Measurements from ENCODE around the gene SEC14L3. TPM values are rescaled to one million over a fixed set of nuclear protein-coding genes. Genes with fewer than 3 reads are reported as not detected.

SEC14L3 gene
- total RNA-seq, 1 donor from 2014 or later = not detected

DNA sequence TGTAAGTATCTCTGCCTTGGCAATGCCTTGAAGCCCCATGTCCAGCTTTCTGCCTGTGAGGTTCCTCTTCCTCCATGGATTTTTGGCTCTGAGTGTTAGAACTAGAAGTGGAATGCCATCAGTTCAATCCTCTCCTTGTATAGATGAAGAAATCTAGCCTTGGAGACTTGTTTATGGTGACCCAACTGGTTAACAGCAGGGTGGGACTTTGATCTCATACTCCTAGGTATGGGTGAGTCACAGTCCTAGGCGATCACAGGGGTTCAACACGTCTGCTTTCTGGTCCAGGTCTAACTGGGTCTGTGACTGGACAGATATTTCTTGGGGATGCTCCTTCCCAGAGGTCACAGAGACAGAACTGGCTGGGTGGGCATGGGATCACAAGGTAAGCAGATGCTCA, 55.4 kb downstream of the SEC14L3 start:
- intact Hi-C loops (cut with DNase I) = no loop called here
- Histone ChIP-seq H3K4me1 (peaks cover 5% of the 10 kb centered on the region), H3K36me3 (peaks cover 0 to 62% of the 10 kb centered on the region in 2 donors), H3K27ac (no peak overlapping the region), H3K4me3 (no peak overlapping the region), H3K27me3 (no peaks in the 10 kb centered on the region), H3K9me3 (no peaks in the 10 kb centered on the region)
- DNase-seq (ENCODE audit: extremely low spot score in 2 of 2) = no peak
- TF ChIP-seq, protein P1, sequence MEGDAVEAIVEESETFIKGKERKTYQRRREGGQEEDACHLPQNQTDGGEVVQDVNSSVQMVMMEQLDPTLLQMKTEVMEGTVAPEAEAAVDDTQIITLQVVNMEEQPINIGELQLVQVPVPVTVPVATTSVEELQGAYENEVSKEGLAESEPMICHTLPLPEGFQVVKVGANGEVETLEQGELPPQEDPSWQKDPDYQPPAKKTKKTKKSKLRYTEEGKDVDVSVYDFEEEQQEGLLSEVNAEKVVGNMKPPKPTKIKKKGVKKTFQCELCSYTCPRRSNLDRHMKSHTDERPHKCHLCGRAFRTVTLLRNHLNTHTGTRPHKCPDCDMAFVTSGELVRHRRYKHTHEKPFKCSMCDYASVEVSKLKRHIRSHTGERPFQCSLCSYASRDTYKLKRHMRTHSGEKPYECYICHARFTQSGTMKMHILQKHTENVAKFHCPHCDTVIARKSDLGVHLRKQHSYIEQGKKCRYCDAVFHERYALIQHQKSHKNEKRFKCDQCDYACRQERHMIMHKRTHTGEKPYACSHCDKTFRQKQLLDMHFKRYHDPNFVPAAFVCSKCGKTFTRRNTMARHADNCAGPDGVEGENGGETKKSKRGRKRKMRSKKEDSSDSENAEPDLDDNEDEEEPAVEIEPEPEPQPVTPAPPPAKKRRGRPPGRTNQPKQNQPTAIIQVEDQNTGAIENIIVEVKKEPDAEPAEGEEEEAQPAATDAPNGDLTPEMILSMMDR (IDR thresholded peaks at IDR 0.05) = no peak
- TF ChIP-seq POLR2AphosphoS5 (IDR thresholded peaks at IDR 0.05; ENCODE audit: insufficient read depth in 1 of 2, low read depth in 1 of 2) (no peak), POLR2A (IDR thresholded peaks at IDR 0.05) (no peak)

DNA sequence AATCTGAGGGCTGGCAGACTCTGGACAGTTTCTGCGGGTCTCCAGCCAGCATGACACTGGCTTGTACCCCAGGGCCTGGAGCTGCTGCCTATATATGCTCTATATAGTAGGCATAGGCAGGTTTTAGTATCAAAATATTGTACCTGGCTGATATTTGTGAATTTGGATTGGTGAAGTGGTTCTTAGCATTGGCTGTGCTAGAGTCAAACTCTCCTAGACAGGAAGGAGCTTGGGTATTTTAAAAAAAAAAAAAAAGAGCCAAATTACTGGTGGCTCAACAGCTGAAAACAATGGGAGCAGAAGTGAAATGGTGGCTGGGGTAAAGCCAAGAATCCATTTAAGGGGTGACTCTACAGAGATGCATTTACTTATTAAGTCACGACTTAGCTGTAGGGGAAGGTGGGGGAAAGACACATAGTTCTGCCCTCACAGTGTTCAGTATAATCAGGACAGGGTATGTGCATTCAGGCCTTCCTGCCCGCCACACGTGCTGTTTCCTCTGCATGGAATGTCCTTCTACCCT, 57.2 kb downstream of the SEC14L3 start:
- H3K36me3 ChIP-seq = peaks cover 0 to 63% of the 10 kb centered on the region in 2 donors
- intact Hi-C loops (cut with DNase I) = no loop called here
- no peak for TF ChIP-seq POLR2A (IDR thresholded peaks at IDR 0.05)
- TF ChIP-seq, protein P1 (IDR thresholded peaks at IDR 0.05) = no peak
- TF ChIP-seq POLR2AphosphoS5 (IDR thresholded peaks at IDR 0.05; ENCODE audit: insufficient read depth in 1 of 2, low read depth in 1 of 2) = no peak

DNA sequence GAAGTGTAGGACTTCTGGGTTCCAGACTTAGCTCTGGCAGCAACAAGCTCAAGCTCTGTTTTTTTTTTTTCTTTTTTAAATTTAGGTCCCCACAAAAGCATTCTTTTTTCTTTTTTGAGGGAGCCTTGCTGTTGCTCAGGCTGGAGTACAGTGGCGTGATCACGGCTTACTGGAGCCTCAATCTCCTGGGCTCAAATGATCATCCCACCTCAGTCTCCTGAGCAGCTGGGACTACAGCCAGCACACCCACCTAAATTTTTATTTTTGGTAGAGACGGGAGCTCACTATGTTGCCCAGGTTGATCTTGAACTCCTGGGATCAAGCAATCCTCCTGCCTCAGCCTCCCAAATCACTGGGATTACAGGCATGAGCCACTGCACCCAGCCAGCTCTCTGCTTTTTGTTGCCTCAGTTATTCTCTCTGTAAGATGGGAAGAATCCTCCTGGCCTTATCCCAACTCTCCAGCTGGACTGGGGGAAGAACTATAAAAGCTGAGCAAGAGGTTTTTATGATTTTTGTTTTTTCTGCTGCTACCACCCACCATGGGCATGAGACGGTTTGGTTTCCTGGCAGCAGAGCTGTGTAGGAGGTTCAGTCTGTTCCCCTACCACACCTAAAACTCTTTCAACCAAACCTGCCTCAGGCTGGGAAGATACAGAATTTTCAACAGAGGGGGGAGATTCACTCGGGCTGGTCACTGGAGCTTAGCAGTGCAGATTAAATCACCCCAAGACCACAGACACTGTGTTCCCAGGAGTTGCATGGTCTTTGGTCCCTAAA, 57.9 kb downstream of the SEC14L3 start:
- no peak overlapping the region for H3K4me3 ChIP-seq
- intact Hi-C loops (cut with DNase I) = no loop called here
- no peaks in the 10 kb centered on the region for H3K4me1 ChIP-seq
- no peak for TF ChIP-seq POLR2A (IDR thresholded peaks at IDR 0.05)
- TF ChIP-seq, protein P1 (IDR thresholded peaks at IDR 0.05) = no peak
- no peak for TF ChIP-seq POLR2AphosphoS5 (IDR thresholded peaks at IDR 0.05; ENCODE audit: insufficient read depth in 1 of 2, low read depth in 1 of 2)
- no peak overlapping the region for H3K27ac ChIP-seq
- no peaks in the 10 kb centered on the region for H3K9me3 ChIP-seq
- DNase-seq (ENCODE audit: extremely low spot score in 2 of 2) = no peak
- H3K27me3 ChIP-seq = no peaks in the 10 kb centered on the region
- peaks cover 0 to 58% of the 10 kb centered on the region in 2 donors for H3K36me3 ChIP-seq

More for the DNA sequence above, 57.2 kb downstream of the SEC14L3 start:
- DNase-seq (ENCODE audit: extremely low spot score in 2 of 2) = no peak
- Histone ChIP-seq H3K4me3 (no peak overlapping the region), H3K9me3 (no peaks in the 10 kb centered on the region), H3K27me3 (no peaks in the 10 kb centered on the region), H3K27ac (no peak overlapping the region), H3K4me1 (no peaks in the 10 kb centered on the region)

DNA sequence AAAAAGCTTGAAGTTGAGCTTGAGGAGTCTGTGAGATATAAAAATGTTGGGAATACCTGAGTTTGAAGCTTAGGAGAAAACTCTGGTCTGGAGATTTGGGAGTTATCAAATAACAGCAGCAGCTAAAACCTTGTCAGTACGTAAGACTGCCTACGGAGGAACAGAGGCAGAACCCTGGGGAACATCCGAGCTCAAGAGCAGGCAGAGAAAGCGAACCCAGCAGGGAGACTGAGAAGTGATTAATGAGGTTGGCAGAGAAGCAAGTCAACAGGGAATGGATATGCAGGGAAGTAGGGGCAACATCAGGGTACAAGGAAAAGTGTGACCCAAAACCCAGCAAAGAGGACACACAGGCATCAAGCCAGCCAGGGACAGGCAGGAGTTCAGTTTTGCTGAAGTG, 58.8 kb downstream of the SEC14L3 start:
- no peaks in the 10 kb centered on the region for H3K9me3 ChIP-seq
- TF ChIP-seq, protein P1 (IDR thresholded peaks at IDR 0.05) = no peak
- no peak for TF ChIP-seq POLR2AphosphoS5 (IDR thresholded peaks at IDR 0.05; ENCODE audit: insufficient read depth in 1 of 2, low read depth in 1 of 2)
- TF ChIP-seq POLR2A (IDR thresholded peaks at IDR 0.05) = no peak
- H3K27me3 ChIP-seq = no peaks in the 10 kb centered on the region
- intact Hi-C loops (cut with DNase I) = no loop called here
- H3K4me1 ChIP-seq = no peaks in the 10 kb centered on the region
- peaks cover 0 to 56% of the 10 kb centered on the region in 2 donors for H3K36me3 ChIP-seq
- no peak overlapping the region for H3K4me3 ChIP-seq
- DNase-seq (ENCODE audit: extremely low spot score in 2 of 2) = no peak
- H3K27ac ChIP-seq = no peak overlapping the region

DNA sequence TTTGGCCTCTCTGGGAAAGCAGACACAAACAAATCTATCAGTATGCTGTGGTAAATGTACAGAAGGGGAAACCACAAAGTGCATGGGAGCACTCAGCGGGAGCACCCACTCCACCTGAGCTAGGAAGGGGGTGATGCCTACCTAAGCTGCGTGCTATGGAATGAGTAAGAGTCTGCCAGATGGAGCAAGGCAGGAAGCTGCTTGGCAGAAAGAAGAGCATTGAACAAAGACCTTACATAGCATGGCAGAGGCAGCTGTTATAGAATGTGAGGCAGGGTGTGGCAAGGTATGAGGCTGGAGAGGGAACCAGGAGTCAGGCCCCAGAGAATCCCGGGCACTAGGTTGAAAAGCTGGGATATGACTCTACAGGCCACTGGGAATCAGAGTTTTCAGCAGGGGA, 60.0 kb downstream of the SEC14L3 start:
- H3K27ac ChIP-seq = no peak overlapping the region

More for the DNA sequence above, 60.0 kb downstream of the SEC14L3 start:
- no peaks in the 10 kb centered on the region for H3K4me1 ChIP-seq
- H3K27me3 ChIP-seq = no peaks in the 10 kb centered on the region
- TF ChIP-seq, protein P1 (IDR thresholded peaks at IDR 0.05) = no peak
- TF ChIP-seq POLR2AphosphoS5 (IDR thresholded peaks at IDR 0.05; ENCODE audit: insufficient read depth in 1 of 2, low read depth in 1 of 2) (no peak), POLR2A (IDR thresholded peaks at IDR 0.05) (no peak)
- no peak for DNase-seq (ENCODE audit: extremely low spot score in 2 of 2)
- peaks cover 0 to 55% of the 10 kb centered on the region in 2 donors for H3K36me3 ChIP-seq
- no peaks in the 10 kb centered on the region for H3K9me3 ChIP-seq
- H3K4me3 ChIP-seq = no peak overlapping the region
- intact Hi-C loops (cut with DNase I) = no loop called here
